Common myeloid progenitor, CD34-positive (primary cell): ENCODE data around the gene FAF2.

Source experiments
- CTCF ChIA-PET: fragments of 350-600 bp; sonication (Branson Sonifier 250); formaldehyde crosslinking; loops from one replicate; lab custom pipeline; 2021; ENCODE audit warnings: antibody characterized with exemption; lab: Charles Lee
- POLR2A ChIA-PET: fragments of 350-600 bp; sonication (Branson Sonifier 250); formaldehyde crosslinking; loops from one replicate; lab custom pipeline; 2021; ENCODE audit warnings: antibody characterized with exemption; lab: Charles Lee
- DNase-seq, 3 donors: peaks; one replicate each; pipeline versions ENCODE4 v3.0.0 to v3.0.0-alpha.2; 2013
- H3K27ac ChIP-seq, 2 experiments: 1 replicate in 1 of 2; 2 replicates in 1 of 2; pipeline ENCODE4 v1.7.0; 2013; ENCODE audit warnings: inconsistent platforms in 2 of 2, low read length in 2 of 2, mild to moderate bottlenecking in 2 of 2, low read depth in 1 of 2, moderate library complexity in 1 of 2; ENCODE audit not compliant: severe bottlenecking in 2 of 2, insufficient read depth in 1 of 2, poor library complexity in 1 of 2
- H3K27me3 ChIP-seq, 5 experiments: replicated peaks in 2 of 5; 1 replicate in 3 of 5; 2 replicates in 2 of 5; pipeline versions ENCODE4 v1.6.1 to v1.7.0; 2013; ENCODE audit warnings: low read length in 4 of 5, mild to moderate bottlenecking in 2 of 5, moderate library complexity in 2 of 5, inconsistent platforms in 1 of 5; ENCODE audit not compliant: insufficient read depth in 5 of 5, control insufficient read depth in 4 of 5
- H3K36me3 ChIP-seq, 4 experiments: 1 replicate in 2 of 4; 2 replicates in 2 of 4; pipeline versions ENCODE4 v1.6.1 to v1.7.0; 2013; ENCODE audit warnings: low read length in 3 of 4, control low read depth in 1 of 4, mild to moderate bottlenecking in 1 of 4; ENCODE audit not compliant: control insufficient read depth in 4 of 4, insufficient read depth in 4 of 4
- H3K4me1 ChIP-seq, 4 experiments: 1 replicate in 3 of 4; 2 replicates in 1 of 4; pipeline versions ENCODE4 v1.6.1 to v1.7.1; 2013; ENCODE audit warnings: low read length in 3 of 4, mild to moderate bottlenecking in 3 of 4, control low read depth in 1 of 4, inconsistent platforms in 1 of 4, moderate library complexity in 1 of 4; ENCODE audit not compliant: control insufficient read depth in 4 of 4, insufficient read depth in 4 of 4; ENCODE audit errors: control extremely low read depth in 1 of 4
- H3K4me3 ChIP-seq, 7 experiments: 1 replicate in 4 of 7; 2 replicates in 3 of 7; pipeline versions ENCODE4 v1.5.1 to v1.7.0; 2013; ENCODE audit warnings: mild to moderate bottlenecking in 7 of 7, low read length in 6 of 7, moderate library complexity in 6 of 7, inconsistent platforms in 2 of 7, low read depth in 2 of 7, control low read depth in 1 of 7; ENCODE audit not compliant: insufficient read depth in 4 of 7, control insufficient read depth in 1 of 7; ENCODE audit errors: extremely low read depth in 1 of 7
- H3K9me3 ChIP-seq, 5 experiments: 1 replicate in 4 of 5; 2 replicates in 1 of 5; pipeline versions ENCODE4 v1.6.1 to v1.7.1; 2013; ENCODE audit warnings: low read length in 4 of 5, mild to moderate bottlenecking in 2 of 5, inconsistent platforms in 1 of 5, low read depth in 1 of 5, moderate library complexity in 1 of 5; ENCODE audit not compliant: control insufficient read depth in 4 of 5, insufficient read depth in 2 of 5; ENCODE audit errors: control extremely low read depth in 1 of 5
- WGBS: methylation state at CpG from one replicate; pipeline ENCODE4 v1.1.5; 2013; ENCODE audit not compliant: insufficient coverage; 5-methylcytosine and 5-hydroxymethylcytosine counted together

FAF2 gene

DNA sequence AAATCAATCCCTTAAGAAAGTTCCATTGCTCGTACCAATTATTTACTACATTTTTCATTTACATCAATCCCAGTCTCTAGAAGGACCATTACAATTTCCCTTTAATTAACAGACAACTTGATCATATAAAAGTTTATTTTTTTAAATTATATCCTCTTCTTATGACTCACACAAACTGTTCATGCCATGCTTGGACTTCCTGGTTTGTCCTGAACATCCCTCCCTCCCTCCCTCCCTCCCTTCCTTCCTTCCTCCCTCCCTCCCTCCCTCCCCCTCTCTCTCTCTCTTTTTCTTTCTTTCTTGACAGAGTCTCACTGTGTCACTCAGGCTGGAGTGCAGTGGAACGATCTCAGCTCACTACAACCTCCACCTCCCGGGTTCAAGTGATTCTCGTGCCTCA, 20.2 kb upstream of the FAF2 start:
- POLR2A ChIA-PET: no interaction called here
- no peak overlapping the region for H3K27ac ChIP-seq
- H3K9me3 ChIP-seq: no peaks in the 10 kb centered on the region
- no peak for DNase-seq
- H3K4me1 ChIP-seq: peaks cover 0 to 11% (median 4%) of the 10 kb centered on the region in 4 experiments
- WGBS: 78% methylated on average over 3 of the region's 4 CpGs
- no peaks in the 10 kb centered on the region for H3K36me3 ChIP-seq
- CTCF ChIA-PET: interaction anchor here (1.5 to 2.0 kb wide), 2 partner anchors 11 to 20 kb away, joined by 3 to 4 read pairs; partner anchors contain the start of genes CLTB and FAF2
- no peak overlapping the region for H3K4me3 ChIP-seq
- H3K27me3 ChIP-seq: no peaks in the 10 kb centered on the region

DNA sequence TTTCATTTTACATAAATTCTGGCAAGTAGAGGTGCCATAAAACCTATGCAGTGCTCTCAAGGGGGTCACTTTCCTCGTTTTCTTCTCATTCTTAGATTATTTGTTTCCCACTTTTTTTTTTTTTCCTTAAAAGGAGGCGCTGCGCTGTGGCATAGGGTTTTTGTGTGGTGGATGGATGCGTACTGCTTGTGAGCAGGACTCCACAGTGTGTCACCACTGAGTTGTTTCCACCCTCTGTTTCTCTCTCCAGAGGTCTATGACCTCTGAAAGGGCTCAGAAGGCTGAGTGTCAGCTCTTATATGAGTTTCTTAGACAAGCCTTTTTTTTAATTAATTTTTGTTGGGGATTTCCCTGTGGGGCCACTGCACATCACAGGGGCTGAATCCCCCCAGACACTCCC, 18.2 kb upstream of the FAF2 start:
- H3K4me1 ChIP-seq: peaks cover 0 to 11% (median 4%) of the 10 kb centered on the region in 4 experiments
- ChIA-PET POLR2A (no interaction called here), CTCF (interaction anchor here (0.5 to 1.5 kb wide), 4 partner anchors 11 to 142 kb away, joined by 4 to 5 read pairs (median 4); partner anchors contain the start of gene CLTB)
- DNase-seq: no peak
- H3K27me3 ChIP-seq: no peaks in the 10 kb centered on the region
- H3K27ac ChIP-seq: no peak overlapping the region
- no peaks in the 10 kb centered on the region for H3K9me3 ChIP-seq
- no peak overlapping the region for H3K4me3 ChIP-seq
- WGBS: no CpG with 5 or more reads among the region's 4 CpGs
- H3K36me3 ChIP-seq: no peaks in the 10 kb centered on the region

DNA sequence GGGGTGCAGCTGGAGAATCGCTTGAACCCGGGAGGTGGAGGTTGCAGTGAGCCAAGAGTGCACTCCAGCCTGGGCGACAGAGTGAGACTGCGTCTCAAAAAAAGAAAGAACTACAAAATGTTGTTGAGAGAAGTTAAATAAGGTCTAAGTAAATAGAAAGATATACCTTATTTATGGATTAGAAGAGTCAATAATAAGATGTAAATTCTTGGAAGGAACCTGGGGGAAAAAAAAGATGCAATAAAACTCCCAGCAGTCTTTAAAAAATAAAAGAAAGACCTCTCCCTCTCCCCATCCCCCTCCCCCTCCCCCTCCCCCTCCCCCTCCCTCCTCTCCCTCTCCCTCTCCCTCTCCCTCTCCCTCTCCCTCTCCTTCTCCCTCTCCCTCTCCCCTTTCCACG, 15.5 kb upstream of the FAF2 start:
- CTCF ChIA-PET: interaction anchor here (0.8 to 1.0 kb wide), 2 partner anchors 9 to 101 kb away, joined by 3 read pairs; no protein-coding TSS in a partner anchor
- POLR2A ChIA-PET: no interaction called here
- Histone ChIP-seq H3K36me3 (no peaks in the 10 kb centered on the region), H3K9me3 (no peaks in the 10 kb centered on the region), H3K27ac (no peak overlapping the region), H3K4me3 (no peak overlapping the region), H3K27me3 (no peaks in the 10 kb centered on the region), H3K4me1 (peaks cover 7 to 26% (median 17%) of the 10 kb centered on the region in 4 experiments)
- DNase-seq: no peak
- WGBS: 95% methylated on average over 2 of the region's 5 CpGs

DNA sequence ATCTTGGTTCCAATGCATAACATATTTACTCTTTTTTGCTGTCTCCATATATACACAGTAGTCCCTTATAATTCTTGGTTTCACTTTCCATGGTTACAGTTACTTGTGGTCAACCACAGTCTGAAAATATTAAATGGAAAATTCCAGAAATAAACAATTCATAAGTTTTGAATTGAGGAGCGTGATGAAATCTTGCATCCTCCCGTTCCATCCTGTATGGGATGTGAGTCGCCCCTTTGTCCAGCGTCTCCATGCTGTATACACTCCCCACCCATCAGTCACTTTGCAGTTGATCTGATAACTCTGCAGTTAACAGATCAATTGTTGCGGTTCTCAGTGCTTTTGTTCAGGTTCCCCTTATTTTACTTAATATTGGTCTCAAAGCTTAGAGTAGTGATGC, 11.5 kb upstream of the FAF2 start:
- Histone ChIP-seq H3K36me3 (no peaks in the 10 kb centered on the region), H3K27ac (no peak overlapping the region), H3K4me3 (peak overlapping the region in 5 of 7 experiments; percentile 44 to 74 (median 55)), H3K4me1 (peaks cover 7 to 16% (median 14%) of the 10 kb centered on the region in 4 experiments), H3K9me3 (no peaks in the 10 kb centered on the region), H3K27me3 (no peaks in the 10 kb centered on the region)
- peak; percentile 27 to 75 (median 62) for DNase-seq
- 0% methylated on average over 5 of the region's 5 CpGs for WGBS
- ChIA-PET POLR2A (no interaction called here), CTCF (no interaction called here)

DNA sequence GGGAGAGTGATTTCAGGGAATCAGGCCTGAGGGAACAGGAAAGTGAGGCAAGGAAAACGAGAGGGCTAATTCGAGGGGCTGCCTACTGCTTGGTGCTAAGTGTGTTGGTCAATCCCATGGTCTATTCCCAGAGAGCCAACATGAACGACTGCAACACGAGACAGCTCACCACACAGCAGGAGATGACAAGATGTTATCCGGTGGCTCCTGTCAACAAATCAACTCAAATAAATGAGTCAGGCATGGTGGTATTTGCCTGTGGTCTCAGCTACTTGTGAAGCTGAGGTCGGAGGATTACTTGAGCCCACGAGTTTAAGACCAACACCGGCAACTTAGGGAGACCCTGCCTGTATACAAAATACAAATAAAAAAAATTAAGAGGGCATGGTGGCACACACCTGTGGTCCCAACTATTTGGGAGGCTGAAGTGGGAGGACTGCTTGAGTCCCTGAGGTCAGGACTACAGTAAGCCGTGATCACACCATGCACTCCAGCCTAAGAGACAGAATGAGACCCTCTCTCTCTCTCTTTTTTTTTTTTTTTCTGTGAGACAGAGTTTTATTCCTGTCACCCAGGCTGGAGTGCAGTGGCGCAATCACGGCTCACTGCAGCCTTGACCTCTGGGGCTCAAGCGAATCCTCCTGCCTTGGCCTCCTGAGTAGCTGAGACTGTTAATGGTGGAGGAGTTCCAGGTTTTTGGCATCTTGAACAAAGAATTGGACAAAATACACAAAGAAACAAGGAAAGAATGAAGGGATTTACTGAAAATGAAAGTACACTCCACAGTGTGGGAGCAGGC, 9.0 kb upstream of the FAF2 start:
- ChIA-PET POLR2A (no interaction called here), CTCF (no interaction called here)
- WGBS: 94% methylated on average over 4 of the region's 12 CpGs
- Histone ChIP-seq H3K4me3 (no peak overlapping the region), H3K4me1 (peaks cover 7 to 16% (median 14%) of the 10 kb centered on the region in 4 experiments), H3K27ac (no peak overlapping the region), H3K27me3 (no peaks in the 10 kb centered on the region), H3K36me3 (no peaks in the 10 kb centered on the region), H3K9me3 (no peaks in the 10 kb centered on the region)
- DNase-seq: peak in 1 of 3 donors; percentile 30

DNA sequence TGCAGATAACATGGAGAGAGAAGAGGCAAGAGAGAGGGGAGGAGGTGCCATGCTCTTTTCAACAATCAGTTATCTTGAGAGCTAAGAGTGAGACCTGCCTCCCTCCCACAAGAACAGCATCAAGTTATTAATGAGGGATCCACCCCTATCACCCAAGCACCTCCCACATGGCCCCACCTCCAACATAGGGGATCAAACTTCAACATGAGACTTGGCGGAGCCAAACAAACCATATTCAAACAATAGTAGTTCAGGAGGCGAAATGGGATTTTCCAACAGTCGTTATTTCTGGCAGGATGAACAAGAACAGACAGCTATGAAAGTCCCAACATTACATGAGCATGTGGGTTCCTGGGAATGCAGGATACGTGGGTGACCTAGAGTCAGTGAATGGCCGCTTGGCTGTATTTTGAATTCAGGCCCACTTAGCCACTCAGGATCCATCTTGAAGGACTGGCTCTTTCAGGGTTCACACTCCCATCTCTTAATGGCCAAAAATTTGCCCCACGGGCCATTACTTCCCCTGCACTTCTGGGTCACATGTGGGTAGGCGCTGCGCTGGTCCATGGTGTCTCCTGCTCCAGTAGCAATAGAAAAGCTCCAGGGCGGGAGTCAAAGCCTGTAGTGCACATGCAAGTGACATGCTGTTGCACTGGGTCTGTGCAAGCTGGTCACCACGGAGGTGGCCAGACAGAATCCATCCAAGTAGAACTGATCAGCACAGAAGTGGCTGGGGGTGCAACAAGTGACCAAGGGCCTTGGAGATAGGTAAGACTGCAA, 7.1 kb upstream of the FAF2 start:
- peaks cover 7 to 13% (median 12%) of the 10 kb centered on the region in 4 experiments for H3K4me1 ChIP-seq
- no peaks in the 10 kb centered on the region for H3K36me3 ChIP-seq
- ChIA-PET CTCF (interaction anchor here (0.8 to 1.5 kb wide), 4 partner anchors 9 to 24 kb away, joined by 3 to 5 read pairs (median 3); no protein-coding TSS in a partner anchor), POLR2A (no interaction called here)
- H3K27me3 ChIP-seq: no peaks in the 10 kb centered on the region
- no peak overlapping the region for H3K4me3 ChIP-seq
- WGBS: over 99% methylated on average over 9 of the region's 10 CpGs
- no peak for DNase-seq
- no peak overlapping the region for H3K27ac ChIP-seq
- H3K9me3 ChIP-seq: no peaks in the 10 kb centered on the region
